Prostate gland (tissue), 2 donors: ENCODE data around the gene DACH1.

ENCODE experiments used
- POLR2A ChIP-seq: fragments of 450-650 bp; IDR thresholded peaks from one replicate; pipeline ENCODE4 v1.6.1; 2016; ENCODE audit warnings: antibody characterized with exemption, mild to moderate bottlenecking
- TF ChIP-seq, protein P1 (sequence below), 4 experiments: fragments of 200-600 bp in 2 of 4; fragments of 450-650 bp in 2 of 4; sonication (generic) in 2 of 4; IDR thresholded peaks; 1 replicate in 3 of 4; 2 replicates in 1 of 4; pipeline ENCODE4 v1.5.1; 2016 to 2019; ENCODE audit warnings: antibody characterized with exemption in 4 of 4, mild to moderate bottlenecking in 2 of 4, moderate library complexity in 2 of 4

DNA sequence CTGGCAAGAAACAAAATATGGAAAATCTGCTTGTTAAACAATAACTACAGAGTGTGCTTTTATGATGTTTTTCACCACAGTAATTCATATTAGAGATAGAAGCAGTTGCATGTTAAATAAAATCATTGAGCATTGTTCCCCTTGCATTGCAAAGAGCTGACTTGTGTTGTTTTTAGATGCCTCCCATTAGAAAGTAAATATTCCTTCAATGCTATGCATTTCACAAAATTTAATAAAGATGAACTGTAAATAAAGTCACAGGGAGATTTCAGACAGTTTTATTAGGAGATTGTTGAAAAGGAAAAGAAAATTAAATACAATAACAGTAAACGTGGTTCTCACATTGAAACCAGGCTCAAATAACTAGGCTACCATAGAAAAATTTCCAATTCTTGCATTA is 429.3 kb downstream of the DACH1 start:
- TF ChIP-seq POLR2A, result no peak
- TF ChIP-seq, protein P1, sequence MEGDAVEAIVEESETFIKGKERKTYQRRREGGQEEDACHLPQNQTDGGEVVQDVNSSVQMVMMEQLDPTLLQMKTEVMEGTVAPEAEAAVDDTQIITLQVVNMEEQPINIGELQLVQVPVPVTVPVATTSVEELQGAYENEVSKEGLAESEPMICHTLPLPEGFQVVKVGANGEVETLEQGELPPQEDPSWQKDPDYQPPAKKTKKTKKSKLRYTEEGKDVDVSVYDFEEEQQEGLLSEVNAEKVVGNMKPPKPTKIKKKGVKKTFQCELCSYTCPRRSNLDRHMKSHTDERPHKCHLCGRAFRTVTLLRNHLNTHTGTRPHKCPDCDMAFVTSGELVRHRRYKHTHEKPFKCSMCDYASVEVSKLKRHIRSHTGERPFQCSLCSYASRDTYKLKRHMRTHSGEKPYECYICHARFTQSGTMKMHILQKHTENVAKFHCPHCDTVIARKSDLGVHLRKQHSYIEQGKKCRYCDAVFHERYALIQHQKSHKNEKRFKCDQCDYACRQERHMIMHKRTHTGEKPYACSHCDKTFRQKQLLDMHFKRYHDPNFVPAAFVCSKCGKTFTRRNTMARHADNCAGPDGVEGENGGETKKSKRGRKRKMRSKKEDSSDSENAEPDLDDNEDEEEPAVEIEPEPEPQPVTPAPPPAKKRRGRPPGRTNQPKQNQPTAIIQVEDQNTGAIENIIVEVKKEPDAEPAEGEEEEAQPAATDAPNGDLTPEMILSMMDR (IDR thresholded peaks at IDR 0.05), result no peak
